Midbrain (tissue), 1 donor: ENCODE measurements around the gene HAND2.

Source experiments
- DNase-seq: peaks from one replicate; lab custom pipeline; 2025; lab: John Stamatoyannopoulos, UW

Gene HAND2

DNA sequence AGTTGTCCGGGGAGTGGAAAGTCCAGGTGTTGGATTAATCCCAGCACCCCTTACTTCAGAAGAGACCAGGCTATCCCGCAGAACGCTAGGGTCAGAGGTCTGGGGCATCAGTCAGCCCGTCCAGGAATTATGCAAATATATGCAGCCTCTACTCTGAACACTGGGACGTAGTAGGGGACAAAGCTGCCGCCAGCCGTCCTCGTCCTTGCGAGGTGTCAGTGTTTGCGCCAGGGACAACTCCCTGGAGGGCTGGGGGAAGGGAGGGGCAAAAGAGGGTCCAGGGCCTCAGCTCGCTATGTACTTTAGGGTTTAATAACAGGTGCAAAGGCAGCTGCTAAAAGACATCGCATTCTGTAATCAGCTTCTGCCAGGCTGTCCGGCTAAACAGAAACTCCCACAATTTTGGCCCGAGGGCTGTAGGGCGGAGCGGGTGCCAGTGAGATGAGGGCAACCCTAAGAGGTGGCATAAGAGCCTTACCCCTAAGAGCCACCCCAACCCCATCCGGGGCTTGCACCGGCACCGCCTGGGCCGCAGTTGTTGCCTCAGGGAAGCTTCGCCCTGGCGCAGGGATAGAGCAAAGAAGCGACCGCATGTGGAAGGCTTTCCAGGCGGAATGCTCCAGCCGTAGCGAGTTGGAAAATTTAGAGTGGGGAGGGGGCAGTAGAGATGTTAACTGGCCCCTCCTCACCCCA lies 8.4 kb downstream of the HAND2 start:
- DNase-seq = no peak

DNA sequence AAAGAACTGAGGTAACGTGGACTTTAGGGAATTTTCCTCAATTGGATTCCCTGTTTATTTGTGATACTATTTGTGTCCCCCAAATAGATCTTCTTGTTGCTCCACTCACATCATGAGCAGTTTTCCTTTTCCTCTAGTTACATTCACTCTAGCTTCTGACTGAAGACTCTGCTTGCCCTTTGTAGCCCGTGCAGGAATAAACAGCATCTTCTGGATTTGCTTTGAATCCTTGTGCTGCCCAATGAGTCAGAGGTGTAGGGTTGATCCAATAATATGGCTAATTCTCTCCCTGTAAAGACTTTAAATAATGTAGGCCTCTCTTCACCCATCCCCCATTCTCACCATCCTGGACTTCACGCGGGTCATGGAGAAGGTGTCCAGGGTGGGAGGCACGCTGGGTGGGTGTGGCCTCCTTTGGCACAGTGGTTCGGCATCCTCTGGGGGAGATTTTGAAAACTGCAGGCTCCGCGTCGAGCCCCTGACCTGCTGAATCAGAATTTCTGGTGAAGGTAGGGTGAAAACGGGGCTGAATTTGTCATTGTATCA lies 9.0 kb downstream of the HAND2 start:
- no peak for DNase-seq

DNA sequence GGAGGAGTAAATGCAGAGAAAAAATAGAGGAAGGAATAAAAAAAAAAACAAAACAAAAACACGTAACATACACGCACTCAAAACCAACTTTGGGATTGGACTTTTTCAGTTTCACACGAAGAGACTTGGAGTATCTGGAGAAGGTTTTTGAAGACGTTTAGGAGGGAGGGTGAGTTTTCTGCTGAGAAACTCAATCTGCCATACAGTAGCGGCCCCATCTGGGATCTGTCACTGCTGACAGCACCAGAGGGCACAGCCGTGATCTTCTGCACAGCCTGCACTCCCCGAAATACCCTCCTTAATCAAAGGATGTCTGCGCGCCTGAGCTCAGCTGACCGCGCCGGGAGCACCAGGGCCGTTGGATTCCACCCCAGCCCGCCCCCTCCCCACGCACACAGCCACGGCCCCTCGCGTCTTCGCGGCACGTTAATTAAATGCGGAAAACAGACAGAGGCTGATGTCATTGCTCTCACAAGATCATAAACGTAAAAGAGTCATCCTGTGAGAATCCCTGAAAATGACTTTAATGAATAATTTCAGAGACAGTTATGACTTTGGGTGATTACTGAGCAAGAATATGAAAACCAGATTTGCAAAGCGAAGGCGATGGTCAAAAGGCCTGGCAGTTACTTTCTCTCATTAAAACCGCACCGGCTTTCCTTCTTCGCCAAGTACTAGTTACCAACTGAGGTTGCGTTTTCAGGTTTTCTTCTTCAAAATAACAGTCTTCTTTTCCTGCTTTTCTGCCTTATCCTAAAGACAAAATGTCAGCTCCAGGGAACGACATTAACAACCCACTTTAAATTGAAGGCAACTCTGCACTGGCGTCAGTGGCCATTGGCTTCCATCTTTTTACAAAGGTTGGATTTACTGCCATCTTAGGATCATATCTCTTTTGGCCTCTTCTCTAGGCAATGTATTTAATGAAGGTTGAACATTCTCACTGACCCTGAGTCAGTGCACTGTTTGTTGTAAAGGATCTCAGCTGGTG lies 10.6 kb downstream of the HAND2 start:
- DNase-seq = no peak

DNA sequence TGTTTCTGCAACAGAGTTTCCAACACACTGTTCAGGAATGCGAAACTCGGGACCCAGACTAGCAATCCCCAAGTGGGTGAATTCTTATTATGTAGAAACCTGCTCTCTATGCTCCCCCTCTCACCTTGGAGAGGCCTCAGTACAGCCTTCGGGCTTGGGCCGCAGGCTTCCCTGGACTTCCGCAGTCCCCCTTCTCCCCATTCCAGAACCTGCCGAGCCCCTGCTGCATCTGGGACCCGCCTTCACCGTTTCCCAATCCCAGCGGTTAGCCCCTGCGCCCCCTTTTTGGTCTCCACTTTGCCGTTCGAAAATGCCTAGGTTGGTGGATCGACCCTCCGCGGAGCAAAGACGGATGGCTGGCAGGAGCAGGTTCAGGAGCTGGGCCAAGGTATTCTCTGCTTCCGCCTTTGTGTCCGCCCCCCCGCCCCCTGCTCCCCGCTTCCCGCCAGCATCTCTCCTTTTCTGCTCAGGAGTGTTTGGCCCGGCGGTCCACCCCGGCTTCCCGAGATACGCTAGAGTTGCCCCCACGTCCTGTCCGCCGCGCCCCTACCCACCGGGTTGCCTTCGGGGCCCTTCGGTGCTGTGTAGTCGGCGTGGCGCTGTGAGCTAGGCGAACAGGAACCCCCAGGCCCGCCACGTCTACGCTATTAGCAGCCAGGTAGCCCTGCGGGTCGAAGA lies 11.5 kb downstream of the HAND2 start:
- DNase-seq = no peak

DNA sequence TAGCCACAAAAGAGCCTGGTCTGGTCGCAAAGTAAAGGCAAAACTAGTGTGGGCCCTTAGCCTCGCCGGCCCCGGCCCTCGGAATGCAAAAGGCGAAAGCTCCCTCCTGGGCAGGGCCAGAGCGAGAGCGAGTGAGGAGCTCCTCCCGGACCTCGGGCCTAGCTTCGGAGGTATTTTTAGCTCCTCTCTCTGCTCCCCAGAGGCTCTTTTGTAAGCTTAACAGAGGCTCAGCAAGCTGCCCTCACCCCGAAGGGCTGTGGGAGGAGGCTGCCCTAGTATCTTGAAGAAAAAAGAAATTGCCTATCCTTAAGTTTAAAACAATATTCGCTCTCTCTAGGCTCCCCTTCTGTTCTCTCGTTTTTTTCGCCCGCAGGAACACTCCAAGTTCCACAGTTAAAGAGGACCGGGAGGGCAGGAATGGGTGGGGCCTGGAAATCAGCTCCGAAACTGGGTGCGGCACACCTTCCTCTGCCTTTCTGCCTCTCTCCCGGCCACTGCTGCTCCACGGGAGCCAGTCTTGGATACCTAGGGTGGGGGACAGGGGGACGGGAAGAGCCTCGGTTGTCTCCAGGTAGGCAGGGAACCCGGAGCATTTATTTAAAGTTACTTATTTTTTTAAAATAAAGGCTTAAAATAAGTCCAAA lies 12.1 kb downstream of the HAND2 start:
- no peak for DNase-seq

DNA sequence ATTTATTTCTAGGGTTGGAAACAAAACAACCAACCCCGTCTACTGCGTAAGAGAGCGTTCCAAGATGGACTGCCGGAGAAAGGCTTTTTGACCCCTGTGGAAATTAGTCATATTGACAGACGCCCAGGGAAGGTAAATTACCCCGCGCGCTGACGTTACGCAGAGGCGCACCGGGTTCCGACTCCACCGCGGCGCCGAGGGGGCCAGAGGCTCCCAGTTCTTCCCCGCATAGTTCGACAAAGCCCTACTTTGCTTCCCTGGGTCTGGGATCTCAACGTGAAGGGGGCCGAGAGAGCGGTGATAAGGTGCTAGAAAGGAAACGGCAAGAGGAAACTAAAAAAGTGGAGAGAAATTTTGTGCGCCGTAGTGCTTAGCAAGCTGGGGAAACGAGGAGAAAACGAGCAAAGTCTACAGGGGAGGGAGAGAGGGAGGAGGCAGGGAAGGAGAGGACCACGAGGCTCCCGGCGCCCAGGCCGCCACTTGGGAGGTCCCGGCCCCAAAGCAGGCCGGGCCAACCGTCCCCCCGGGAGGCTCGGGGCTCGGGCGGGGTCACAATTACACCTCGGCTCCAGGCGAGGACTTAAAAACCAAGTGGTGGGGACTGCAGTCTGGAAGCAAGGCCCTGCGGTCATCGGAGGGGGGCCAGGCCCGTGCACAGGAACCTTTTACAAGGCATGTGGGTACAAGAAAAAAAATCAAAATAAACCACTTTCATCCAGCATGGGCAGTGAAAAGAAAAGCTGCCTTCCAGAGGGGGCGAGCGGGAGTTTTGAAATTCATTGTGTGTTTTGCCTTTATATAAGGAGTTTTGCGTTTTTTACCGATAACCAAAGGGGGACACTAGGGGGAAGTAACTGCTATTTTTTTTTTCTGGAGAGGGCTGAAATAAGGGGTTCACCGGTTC lies 13.2 kb downstream of the HAND2 start:
- DNase-seq = no peak

DNA sequence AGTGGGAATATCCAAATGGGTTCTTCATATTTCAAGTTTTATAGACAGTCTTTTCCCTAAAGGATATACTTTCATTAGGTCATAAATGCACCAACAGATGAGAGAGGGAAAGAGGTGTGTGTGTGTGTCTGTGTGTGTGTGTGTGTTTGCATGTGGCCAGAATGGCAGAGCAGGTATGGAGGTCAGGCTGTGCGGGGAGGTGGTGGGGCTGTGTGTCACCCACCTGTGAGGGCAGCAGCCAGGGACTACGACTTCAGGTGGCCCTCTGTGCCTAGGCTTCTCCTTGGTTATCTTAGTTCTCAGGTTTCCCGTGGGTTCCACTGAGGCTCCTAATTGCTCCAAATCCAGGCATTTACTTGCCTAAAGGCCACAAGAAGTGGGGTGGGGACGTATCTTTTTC lies 14.6 kb downstream of the HAND2 start:
- DNase-seq = no peak

DNA sequence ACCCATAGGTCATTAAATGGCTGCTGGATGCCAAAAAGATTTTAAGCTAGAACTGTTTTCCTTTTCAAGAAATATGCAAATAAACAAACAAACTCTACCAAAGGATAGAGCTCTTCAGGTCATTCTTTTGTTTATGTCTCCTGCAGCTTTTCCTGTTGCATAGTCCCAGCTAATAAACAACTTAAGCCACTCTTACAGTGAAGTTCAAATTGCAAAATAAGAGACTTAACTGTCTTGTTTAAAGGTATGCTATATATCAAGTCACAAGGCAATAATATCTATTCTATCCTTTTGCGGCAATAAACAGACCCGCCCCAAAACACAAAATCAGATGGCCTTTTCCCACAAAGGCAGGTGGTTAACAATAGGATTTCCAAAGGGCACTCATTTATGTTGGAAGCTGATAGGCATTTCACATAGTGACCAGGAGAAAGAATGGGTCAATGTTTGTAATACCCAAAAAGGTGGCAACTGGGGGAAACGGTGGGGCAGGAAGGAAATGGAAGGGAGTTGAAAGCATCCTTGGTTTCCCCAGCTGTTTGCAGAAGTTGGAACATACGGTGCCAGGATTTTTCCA lies 15.3 kb downstream of the HAND2 start:
- DNase-seq = no peak

DNA sequence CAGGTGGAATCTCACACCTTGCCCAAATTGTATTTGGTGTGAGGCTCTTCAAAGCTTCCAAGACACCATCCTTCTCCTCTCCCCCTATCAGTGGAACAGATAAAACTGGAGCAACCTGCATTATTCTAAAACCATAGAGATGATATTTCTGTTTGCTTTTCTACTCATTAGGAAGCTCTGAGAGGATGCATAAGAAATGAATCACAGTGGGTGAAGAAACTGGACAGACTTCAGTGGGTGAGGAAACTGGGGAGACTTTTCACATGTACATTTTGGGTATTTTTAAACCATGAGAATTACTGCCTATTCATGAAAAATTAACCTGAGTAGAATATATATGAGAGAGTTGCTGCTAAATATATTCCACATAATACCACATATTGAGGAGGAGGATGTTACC lies 16.4 kb downstream of the HAND2 start:
- no peak for DNase-seq

DNA sequence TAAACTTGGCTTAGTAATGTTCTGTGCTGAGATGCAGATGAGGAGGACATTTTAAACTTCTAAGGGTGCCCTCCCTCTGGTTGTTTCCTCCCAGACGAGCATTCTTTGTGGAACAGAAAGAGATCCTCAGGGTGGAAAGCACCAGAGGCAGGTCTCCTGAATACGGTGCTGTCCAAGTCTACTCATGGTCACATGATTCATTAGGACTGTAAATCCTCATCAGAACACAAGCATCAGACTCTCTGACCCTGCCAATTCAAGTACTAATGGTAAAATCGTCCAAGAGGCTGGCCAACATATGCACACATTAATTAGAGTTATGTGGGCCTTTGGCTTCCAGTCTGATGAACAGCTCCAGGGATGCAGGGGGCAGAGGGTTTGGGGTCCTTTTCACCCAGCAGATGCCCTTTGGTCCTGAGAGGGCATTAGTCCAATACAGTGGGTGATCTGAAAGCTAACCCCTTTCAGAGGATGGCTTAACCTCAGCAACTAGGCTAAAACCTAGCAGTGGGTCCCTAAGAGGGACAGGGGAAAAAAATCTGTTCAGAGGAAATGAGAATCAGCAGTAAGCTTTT lies 18.2 kb downstream of the HAND2 start:
- DNase-seq = no peak

DNA sequence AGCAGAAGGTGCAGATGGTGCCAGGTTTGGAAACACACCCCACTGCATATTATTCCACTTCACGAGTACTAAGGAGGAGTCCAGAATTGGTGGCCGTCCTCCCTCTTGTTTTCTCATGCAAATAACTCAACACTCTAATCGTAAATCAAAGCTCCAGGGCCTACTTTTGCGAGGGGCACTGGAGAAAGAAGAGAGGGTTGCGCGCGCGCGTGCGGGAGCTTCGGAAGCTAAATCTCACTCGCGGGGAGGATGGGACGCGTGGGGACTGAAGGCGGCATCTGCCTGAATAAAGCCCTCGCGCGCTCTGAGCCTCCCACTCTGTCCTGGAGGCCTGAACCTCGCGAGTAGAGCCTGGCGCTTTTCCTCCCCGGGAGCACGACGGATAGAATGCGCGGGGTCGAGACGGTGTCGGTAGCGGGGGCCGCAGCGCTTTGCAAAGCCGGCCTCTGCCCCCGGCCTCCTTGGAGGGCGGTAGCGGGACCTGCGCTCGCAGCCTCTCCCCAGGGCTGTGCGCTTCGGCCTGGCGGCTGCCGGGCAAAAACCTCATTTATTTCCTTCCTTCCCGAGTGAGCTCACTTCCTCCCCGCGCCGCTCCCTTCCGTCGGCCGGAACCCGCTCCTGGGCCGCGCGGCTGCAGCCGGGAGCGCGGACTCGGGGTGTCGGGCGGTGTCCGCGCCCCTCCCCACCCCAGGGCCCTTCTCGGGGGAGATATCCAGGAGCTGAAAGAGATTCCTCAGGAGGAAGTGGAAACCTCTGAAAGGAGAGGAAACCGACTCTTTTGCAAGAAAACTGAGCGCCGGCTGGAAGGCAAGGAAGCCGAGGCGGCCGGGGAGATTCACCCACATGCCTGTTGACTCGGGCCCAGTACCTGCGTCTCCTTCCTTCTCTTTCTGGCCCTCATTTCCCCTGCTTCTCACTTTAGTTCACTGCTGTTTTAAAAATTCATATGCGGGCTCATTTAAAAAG lies 20.7 kb downstream of the HAND2 start:
- DNase-seq = no peak

DNA sequence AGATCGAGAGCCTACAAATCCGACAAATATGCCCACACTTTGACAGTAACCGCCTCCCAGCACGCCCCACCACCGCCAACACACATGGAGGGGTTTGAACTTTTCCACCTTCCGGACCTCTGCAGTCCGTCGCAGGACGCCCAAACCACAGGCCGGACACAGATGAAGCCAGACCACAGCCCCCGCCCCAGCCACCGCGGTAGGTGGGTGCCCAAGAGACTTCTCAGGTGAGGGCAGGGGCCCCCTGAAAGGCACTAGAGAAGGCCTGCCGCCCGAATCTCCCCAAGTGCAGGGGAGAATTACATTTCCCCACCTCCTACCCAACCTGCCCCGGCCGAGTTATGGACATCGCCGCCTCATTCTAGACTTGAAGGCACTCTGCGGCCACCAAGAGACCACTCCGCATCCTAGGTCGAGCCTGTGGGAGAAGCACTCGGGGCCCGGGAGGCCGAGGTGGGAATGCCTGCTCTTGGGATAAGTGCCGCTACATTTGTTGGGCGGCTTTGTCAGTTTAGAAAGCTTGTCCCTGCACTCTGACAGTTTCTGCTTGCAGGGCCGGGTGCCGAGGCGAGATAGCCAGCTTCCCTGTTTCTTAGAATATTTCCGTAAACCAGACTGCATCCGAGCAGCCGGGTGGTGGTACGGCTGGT lies 21.5 kb downstream of the HAND2 start:
- DNase-seq = no peak

DNA sequence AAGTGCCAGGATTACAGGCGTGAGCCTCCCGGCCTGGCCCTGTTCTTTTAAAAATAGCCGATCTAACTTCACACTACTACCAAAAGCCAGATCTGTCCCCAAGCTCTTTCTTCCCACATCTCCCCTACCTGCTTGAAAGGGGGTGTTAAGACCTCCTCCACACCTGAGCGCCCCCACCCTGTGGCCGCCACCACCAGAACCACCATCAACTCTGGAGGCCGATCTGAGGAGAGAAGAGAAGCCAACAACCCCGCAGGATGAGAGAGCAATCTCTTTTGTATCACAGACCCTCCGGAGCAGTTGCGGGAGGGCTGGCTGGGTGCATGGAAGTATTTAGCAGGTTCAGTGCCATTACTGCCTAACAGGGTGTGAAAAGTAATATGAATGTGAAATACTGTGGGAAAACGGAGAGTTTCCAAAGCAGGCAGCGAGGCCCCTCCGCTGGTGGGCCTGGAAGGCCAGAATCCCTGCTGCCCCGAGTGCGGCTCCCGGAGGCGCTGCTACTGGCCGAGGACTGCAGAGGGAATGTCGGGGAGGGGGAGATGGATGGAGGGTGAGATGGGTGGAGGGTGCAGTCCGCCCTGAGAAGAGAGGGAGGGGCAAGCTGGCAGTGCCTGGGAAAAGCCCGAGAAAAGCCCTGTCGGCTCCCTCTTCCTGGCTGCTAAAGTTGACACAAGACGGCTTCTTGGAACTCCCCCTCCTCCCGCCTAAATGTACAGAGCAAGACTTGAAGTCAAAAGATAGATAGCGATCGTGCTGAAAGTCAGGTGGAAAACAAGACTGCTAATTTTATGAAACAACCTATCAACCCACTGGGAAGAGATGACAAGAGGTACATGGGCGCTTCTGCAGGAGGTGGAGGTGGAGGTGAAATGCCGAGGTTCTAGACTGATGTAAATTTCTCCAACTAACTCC lies 22.3 kb downstream of the HAND2 start:
- DNase-seq = no peak

DNA sequence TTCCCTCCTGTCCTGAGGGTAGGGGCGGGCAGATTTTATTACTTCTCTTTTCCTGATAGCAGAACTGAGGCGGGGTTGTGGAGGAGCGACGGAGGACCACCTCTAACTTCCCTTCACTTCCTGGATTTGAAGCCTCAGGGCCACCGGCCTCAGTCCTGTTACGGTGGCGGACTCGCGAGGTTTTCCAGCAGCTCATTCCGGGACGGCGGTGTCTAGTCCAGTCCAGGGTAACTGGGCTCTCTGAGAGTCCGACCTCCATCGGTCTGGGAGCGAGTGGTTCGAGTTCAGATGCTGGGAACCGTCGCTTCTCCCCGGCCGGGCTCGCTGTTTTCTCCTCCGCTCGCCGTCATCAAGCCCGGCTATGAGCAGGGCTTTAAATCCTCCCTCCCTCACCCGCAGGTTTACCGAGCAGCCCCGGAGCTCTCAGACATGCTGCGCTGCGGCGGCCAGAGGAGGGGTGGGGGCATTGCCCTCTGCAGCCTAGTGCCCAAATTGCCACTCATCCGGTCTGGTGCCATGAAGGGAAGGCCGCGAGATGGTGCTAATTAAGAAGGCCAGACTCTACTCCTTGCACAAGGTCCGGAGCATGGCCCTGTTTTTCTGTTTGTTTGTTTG lies 23.3 kb downstream of the HAND2 start:
- no peak for DNase-seq

DNA sequence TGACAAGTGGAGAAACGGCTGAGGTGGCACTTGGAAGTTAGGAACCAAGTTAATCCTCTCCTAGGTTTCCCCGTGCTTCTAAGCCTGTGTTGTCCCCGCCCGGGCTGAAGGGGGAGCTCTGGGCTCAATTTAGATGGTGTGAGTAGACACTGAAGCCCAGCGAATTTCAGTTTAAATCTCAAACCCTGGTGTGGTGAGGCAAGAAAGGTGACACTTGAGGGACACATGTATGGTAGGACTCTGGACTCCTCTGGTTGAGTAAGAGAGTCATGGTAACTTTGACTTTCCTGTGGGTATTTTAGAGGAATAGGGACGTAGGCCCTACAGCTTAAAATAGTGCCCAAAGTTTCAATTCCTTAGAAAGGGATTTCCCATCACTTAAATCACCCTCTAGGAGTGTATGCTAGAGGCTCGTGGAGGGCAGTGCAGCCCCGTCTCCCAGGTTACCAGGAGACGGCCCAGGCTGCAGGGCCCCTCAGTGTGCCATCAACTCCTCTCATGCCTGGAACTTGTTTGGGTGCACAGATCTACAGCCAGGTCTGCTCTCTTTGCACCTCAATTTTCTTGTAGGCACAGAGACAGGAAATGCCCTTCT lies 24.0 kb downstream of the HAND2 start:
- peak; percentile 37 for DNase-seq

DNA sequence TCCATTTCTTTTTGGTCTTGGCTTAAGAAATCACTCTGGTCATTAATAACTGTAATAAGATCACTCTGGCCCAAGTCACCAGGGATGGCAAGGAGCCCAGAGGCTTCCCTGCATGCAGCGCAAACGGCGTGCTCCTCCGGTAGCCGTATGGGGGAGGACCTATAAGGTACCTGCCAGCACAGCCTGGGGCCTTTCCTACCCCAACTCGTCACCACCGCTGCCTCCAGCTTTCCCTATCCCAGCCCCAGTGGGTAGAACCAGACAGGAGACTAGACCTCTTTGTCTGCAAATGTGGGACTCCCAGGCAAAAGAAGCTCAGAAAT lies 25.9 kb downstream of the HAND2 start:
- DNase-seq = no peak
